HL-60 (cell line): ENCODE results near the gene TMEM101.

Source experiments
- DNase-seq, 2 experiments: peaks; one replicate each; pipeline ENCODE4 v3.0.0-alpha.2; 2010 to 2020; ENCODE audit warnings: low read depth in 1 of 2, low spot score in 1 of 2
- H3K27ac ChIP-seq: fragments of 250-450 bp; sonication (Bioruptor Pico); replicated peaks from 2 replicates; pipeline ENCODE4 v1.5.1; 2020; ENCODE audit warnings: mild to moderate bottlenecking, moderate library complexity
- H3K27me3 ChIP-seq: fragments of 250-450 bp; sonication (Bioruptor Pico); 2 replicates; pipeline ENCODE4 v1.5.1; 2021; ENCODE audit warnings: mild to moderate bottlenecking, moderate library complexity; ENCODE audit not compliant: insufficient read depth, poor library complexity, severe bottlenecking
- H3K4me3 ChIP-seq: replicated peaks from 2 replicates; pipeline ENCODE4 v1.5.1; 2011; ENCODE audit warnings: mild to moderate bottlenecking, control low read depth, low read length; ENCODE audit not compliant: insufficient read depth
- GABPA ChIP-seq: IDR thresholded peaks from 2 replicates; pipeline ENCODE4 v1.6.1; 2012; ENCODE audit warnings: low read depth
- POLR2AphosphoS5 ChIP-seq: IDR thresholded peaks from 2 replicates; pipeline ENCODE4 v1.6.1; 2012; ENCODE audit warnings: low read depth
- SPI1 ChIP-seq: IDR thresholded peaks from 2 replicates; pipeline ENCODE4 v1.6.1; 2012; ENCODE audit warnings: low read depth, mild to moderate bottlenecking, borderline replicate concordance
- TF ChIP-seq, protein P1 (sequence below): IDR thresholded peaks from 2 replicates; pipeline ENCODE4 v1.6.1; 2012; ENCODE audit warnings: low read depth; ENCODE audit not compliant: insufficient replicate concordance
- TF ChIP-seq, protein P2 (sequence below): IDR thresholded peaks from one replicate; pipeline ENCODE4 v1.5.1; 2011; ENCODE audit warnings: low read length, control low read depth, inconsistent platforms; ENCODE audit not compliant: insufficient read depth

TMEM101 gene

DNA sequence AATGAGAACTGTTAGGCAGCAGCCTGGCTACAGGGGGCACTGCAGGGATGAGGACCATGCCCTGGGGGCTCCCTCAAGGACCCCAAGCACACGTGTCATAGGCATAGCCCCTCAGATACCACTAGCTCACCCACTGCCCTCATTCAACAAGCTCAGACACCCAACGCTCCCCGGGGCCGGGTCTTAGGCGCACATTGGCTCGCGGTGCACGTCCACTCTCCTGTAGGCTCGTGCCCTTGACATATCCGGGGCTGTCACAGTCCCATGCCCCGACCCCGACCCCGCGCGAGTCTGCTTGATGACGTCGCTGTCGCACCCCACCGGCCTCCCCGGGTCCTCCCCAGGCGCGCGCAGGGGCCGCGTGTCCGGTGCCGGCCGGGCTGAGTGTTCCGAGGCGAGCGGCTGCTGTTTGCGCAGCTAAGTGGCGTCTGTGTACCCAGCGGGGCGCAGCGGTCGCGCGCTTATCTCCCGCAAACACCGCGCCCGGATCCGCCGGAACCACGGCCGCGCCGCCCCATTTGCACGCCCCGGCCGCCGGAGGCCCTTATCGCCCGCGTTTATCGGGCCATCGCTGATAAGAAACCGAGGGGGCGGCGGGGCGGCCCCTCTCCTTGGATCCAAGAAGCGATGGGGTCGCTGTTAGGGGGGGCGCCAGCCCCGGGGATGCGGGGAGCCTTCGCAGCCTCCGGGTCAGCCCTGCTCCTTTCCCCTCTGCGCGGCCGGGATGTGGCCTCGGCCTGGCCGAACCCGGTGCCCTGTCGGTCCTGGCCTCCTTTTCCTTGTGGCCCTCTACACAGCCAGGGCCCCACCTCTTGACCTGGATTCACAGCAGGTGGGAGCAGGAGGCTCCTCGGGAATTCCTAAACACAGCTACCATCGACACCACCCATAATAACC, 31.0 kb downstream of the TMEM101 start:
- Histone ChIP-seq H3K4me3 (0 out of 2 replicates have a peak overlapping the region, but pooled peaks have one; percentile 4), H3K27ac (no peak overlapping the region), H3K27me3 (peaks cover 40% of the 10 kb centered on the region)
- DNase-seq: no peak
- TF ChIP-seq SPI1 (no peak), POLR2AphosphoS5 (no peak), GABPA (no peak)
- TF ChIP-seq, protein P1, sequence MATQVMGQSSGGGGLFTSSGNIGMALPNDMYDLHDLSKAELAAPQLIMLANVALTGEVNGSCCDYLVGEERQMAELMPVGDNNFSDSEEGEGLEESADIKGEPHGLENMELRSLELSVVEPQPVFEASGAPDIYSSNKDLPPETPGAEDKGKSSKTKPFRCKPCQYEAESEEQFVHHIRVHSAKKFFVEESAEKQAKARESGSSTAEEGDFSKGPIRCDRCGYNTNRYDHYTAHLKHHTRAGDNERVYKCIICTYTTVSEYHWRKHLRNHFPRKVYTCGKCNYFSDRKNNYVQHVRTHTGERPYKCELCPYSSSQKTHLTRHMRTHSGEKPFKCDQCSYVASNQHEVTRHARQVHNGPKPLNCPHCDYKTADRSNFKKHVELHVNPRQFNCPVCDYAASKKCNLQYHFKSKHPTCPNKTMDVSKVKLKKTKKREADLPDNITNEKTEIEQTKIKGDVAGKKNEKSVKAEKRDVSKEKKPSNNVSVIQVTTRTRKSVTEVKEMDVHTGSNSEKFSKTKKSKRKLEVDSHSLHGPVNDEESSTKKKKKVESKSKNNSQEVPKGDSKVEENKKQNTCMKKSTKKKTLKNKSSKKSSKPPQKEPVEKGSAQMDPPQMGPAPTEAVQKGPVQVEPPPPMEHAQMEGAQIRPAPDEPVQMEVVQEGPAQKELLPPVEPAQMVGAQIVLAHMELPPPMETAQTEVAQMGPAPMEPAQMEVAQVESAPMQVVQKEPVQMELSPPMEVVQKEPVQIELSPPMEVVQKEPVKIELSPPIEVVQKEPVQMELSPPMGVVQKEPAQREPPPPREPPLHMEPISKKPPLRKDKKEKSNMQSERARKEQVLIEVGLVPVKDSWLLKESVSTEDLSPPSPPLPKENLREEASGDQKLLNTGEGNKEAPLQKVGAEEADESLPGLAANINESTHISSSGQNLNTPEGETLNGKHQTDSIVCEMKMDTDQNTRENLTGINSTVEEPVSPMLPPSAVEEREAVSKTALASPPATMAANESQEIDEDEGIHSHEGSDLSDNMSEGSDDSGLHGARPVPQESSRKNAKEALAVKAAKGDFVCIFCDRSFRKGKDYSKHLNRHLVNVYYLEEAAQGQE: no peak
- TF ChIP-seq, protein P2, sequence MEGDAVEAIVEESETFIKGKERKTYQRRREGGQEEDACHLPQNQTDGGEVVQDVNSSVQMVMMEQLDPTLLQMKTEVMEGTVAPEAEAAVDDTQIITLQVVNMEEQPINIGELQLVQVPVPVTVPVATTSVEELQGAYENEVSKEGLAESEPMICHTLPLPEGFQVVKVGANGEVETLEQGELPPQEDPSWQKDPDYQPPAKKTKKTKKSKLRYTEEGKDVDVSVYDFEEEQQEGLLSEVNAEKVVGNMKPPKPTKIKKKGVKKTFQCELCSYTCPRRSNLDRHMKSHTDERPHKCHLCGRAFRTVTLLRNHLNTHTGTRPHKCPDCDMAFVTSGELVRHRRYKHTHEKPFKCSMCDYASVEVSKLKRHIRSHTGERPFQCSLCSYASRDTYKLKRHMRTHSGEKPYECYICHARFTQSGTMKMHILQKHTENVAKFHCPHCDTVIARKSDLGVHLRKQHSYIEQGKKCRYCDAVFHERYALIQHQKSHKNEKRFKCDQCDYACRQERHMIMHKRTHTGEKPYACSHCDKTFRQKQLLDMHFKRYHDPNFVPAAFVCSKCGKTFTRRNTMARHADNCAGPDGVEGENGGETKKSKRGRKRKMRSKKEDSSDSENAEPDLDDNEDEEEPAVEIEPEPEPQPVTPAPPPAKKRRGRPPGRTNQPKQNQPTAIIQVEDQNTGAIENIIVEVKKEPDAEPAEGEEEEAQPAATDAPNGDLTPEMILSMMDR: no peak

DNA sequence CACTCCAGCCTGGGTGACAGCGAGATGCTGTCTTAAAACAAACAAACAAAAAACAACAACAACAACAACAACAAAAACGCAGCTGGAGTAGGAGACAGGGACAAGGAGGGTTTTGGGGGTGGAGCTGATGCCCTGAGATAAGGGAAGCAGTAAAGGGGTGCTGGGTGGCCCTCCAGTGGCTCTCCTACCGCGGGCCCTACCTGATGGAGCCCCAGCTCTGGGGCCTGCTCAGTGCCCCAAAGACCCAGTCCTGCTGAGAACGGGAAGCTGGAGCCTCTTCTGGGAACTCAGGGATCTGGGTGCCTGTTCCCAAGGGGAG, 31.6 kb downstream of the TMEM101 start:
- H3K27me3 ChIP-seq: peaks cover 40% of the 10 kb centered on the region
- TF ChIP-seq, protein P2: no peak
- no peak for TF ChIP-seq SPI1
- TF ChIP-seq POLR2AphosphoS5: no peak
- TF ChIP-seq, protein P1: no peak
- DNase-seq: no peak
- H3K27ac ChIP-seq: no peak overlapping the region
- H3K4me3 ChIP-seq: no peak overlapping the region

DNA sequence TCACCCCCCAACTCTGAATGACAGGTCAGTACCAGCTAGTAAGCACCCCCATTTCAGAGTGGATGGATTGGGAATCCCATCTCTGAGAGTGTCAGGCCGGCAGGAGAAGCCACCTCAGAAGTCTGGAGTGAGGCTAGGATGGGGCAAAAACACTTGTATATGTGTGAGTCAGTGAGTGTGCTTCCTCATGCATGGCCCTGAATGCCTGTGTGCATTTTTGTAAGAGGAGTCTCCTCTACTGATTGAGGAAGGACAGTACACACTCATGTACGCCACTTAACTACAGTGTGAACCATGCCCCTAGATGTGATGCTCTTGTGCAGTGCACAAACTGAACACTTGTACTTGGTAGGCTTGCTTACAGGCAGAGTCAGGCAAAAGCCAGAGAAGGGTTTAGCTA, 32.6 kb downstream of the TMEM101 start:
- Histone ChIP-seq H3K4me3 (no peak overlapping the region), H3K27me3 (peaks cover 40% of the 10 kb centered on the region), H3K27ac (no peak overlapping the region)
- TF ChIP-seq GABPA (no peak), SPI1 (no peak), POLR2AphosphoS5 (no peak)
- TF ChIP-seq, protein P1: no peak
- TF ChIP-seq, protein P2: no peak
- no peak for DNase-seq
